HepG2 (cell line): ENCODE results near the gene GLYR1. TPM values are rescaled to one million over a fixed set of nuclear protein-coding genes. Genes with fewer than 3 reads are reported as not detected.
A peak's percentile ranks its signal among the peaks of the same experiment; 100 is the strongest.

Source experiments
- ATAC-seq: fragments of 200-7000 bp; cut with Tn5 transposase; 3 replicates; pipeline ENCODE4 v1.9.1; 2020; ENCODE audit warnings: mild to moderate bottlenecking, moderate library complexity
- BruUV-seq: library from RNA; stranded (reverse); fragments of 400-500 nt; replicated peaks from 2 replicates; lab custom pipeline; 2021; lab: Mats Ljungman, UMichigan
- CTCF ChIA-PET: fragments of 300-600 bp; formaldehyde crosslinking; extraction: SDS; loops from one replicate; lab custom pipeline; 2021; ENCODE audit warnings: low total read pairs, inconsistent platforms, low intra/inter-chr PET ratio; lab: Yijun Ruan, JAX
- POLR2A ChIA-PET: fragments of 350-600 bp; sonication (Branson Sonifier 250); formaldehyde crosslinking; loops from one replicate; lab custom pipeline; 2020; ENCODE audit warnings: antibody characterized with exemption, inconsistent platforms; lab: Yijun Ruan, JAX
- DNase-seq: peaks from one replicate; pipeline ENCODE4 v3.0.0-alpha.2; 2015; ENCODE audit warnings: low spot score
- FAIRE-seq: peaks from 3 replicates; lab custom pipeline; 2011; peaks lifted over from hg19 to GRCh38; lab: Jason Lieb, UNC
- H2AFZ ChIP-seq: one replicate; pipeline ENCODE4 v1.6.1; 2011; ENCODE audit warnings: low read length, inconsistent platforms
- H3K27ac ChIP-seq: fragments of 300-600 bp; 3 replicates; pipeline ENCODE4 v1.8.0; 2011; ENCODE audit warnings: mixed run types, mild to moderate bottlenecking, mixed read lengths, low read length, inconsistent platforms; ENCODE audit not compliant: insufficient read depth; ENCODE audit errors: extremely low read length
- H3K27me3 ChIP-seq, 2 experiments: fragments of 200-600 bp in 1 of 2; 2 replicates in 1 of 2; 3 replicates in 1 of 2; pipeline versions ENCODE4 v1.6.0 to v1.8.0; 2011; ENCODE audit warnings: low read length in 2 of 2, mild to moderate bottlenecking in 2 of 2, moderate library complexity in 2 of 2, inconsistent platforms in 1 of 2; ENCODE audit not compliant: insufficient read depth in 2 of 2, control insufficient read depth in 1 of 2
- H3K36me3 ChIP-seq, 2 experiments: fragments of 200-600 bp in 1 of 2; replicated peaks in 1 of 2; 2 replicates in 1 of 2; 3 replicates in 1 of 2; pipeline versions ENCODE4 v1.5.1 to v1.8.0; 2011; ENCODE audit warnings: low read length in 2 of 2, inconsistent platforms in 1 of 2; ENCODE audit not compliant: insufficient read depth in 2 of 2, control insufficient read depth in 1 of 2
- H3K4me1 ChIP-seq: 2 replicates; pipeline ENCODE4 v1.5.1; 2012; ENCODE audit warnings: low read length, inconsistent platforms; ENCODE audit not compliant: insufficient read depth
- H3K4me2 ChIP-seq: 2 replicates; pipeline ENCODE4 v1.6.0; 2011; ENCODE audit warnings: low read depth, low read length, inconsistent platforms
- H3K4me3 ChIP-seq, 3 experiments: fragments of 200-600 bp in 1 of 3; sonication (generic), shearing (Covaris generic) in 1 of 3; replicated peaks in 1 of 3; 2 replicates each; pipeline ENCODE4 v1.5.1; 2011 to 2016; ENCODE audit warnings: low read length in 3 of 3, inconsistent platforms in 2 of 3, low read depth in 2 of 3, mild to moderate bottlenecking in 2 of 3, control low read depth in 1 of 3, mixed read lengths in 1 of 3; ENCODE audit not compliant: insufficient read depth in 1 of 3
- H3K79me2 ChIP-seq: one replicate; pipeline ENCODE4 v1.6.1; 2011; ENCODE audit warnings: low read length, inconsistent platforms; ENCODE audit not compliant: insufficient read depth
- H3K9ac ChIP-seq: 2 replicates; pipeline ENCODE4 v1.6.0; 2011; ENCODE audit warnings: mild to moderate bottlenecking, low read depth, low read length, inconsistent platforms; ENCODE audit not compliant: insufficient read depth
- H3K9me3 ChIP-seq: 2 replicates; pipeline ENCODE4 v1.5.1; 2012; ENCODE audit warnings: mild to moderate bottlenecking, low read length
- H4K20me1 ChIP-seq: 2 replicates; pipeline ENCODE4 v1.6.0; 2011; ENCODE audit warnings: inconsistent platforms, mild to moderate bottlenecking, low read length, moderate library complexity; ENCODE audit not compliant: insufficient read depth
- AGO2 ChIP-seq: fragments of 200-400 bp; formaldehyde crosslinking; optimal IDR thresholded peaks from 2 replicates; pipeline ENCODE3; 2017; ENCODE audit warnings: mild to moderate bottlenecking, low read depth, low read length, moderate library complexity
- CTCF ChIP-seq: sonication (generic); formaldehyde crosslinking; IDR thresholded peaks from 2 replicates; pipeline ENCODE4 v1.5.0; 2020; ENCODE audit warnings: mild to moderate bottlenecking, missing genetic modification reagents, moderate library complexity
- RBFOX2 ChIP-seq: fragments of 200-400 bp; formaldehyde crosslinking; IDR thresholded peaks from 2 replicates; pipeline ENCODE4 v1.6.1; 2017; ENCODE audit warnings: low read depth, mild to moderate bottlenecking, low read length
- REXO4 ChIP-seq: sonication (generic); formaldehyde crosslinking; IDR thresholded peaks from 2 replicates; pipeline ENCODE4 v1.8.0; 2022; ENCODE audit warnings: missing genetic modification reagents, mild to moderate bottlenecking, borderline replicate concordance
- ZNF207 ChIP-seq: fragments of 450-650 bp; IDR thresholded peaks from 2 replicates; pipeline ENCODE4 v1.6.1; 2016; ENCODE audit warnings: antibody characterized with exemption, borderline replicate concordance
- ZNF431 ChIP-seq: sonication (generic); formaldehyde crosslinking; IDR thresholded peaks from 2 replicates; pipeline ENCODE4 v1.9.0; 2022; ENCODE audit warnings: missing genetic modification reagents, low read depth, mild to moderate bottlenecking, borderline replicate concordance
- WGBS: methylation state at CpG from one replicate; pipeline ENCODE4 v1.1.6; 2017; ENCODE audit warnings: low lambda C conversion rate; 5-methylcytosine and 5-hydroxymethylcytosine counted together
- in situ Hi-C: cut with HindIII; loops from 2 replicates; pipeline ENCODE4 v1.10.0; 2017; ENCODE audit warnings: low pct_unique_long_range_greater_than_20kb; ENCODE audit not compliant: extremely low pct_ligation_motif_present
- intact Hi-C: fragments of 100-400 bp; cut with micrococcal nuclease; formaldehyde crosslinking; loops from one replicate; pipeline ENCODE4 v1.10.0; 2022; ENCODE audit not compliant: unreplicated experiment
- polyA plus RNA-seq, 8 experiments: library from polyadenylated mRNA; depleted of rRNA in 3 of 8; stranded (reverse) in 7 of 8; unstranded in 1 of 8; fragments of >200 nt; fragmentation: Illumina TruSeq in 4 of 8; extraction: Trizol in 4 of 8; gene quantifications; 2 replicates each; pipeline versions ENCODE4 v1.2.1 to v1.2.3, GENCODE V29; 2011 to 2016; ENCODE audit warnings: low read depth in 4 of 8, missing spikeins in 1 of 8, mixed read lengths in 1 of 8; ENCODE audit not compliant: insufficient read depth in 1 of 8
- total RNA-seq, 5 experiments: library from RNA; depleted of rRNA; stranded (reverse); fragments of >200 nt; fragmentation: Illumina TruSeq; extraction: Trizol; gene quantifications; 2 replicates each; pipeline ENCODE4 v1.2.3, GENCODE V29; 2016; ENCODE audit warnings: low read depth in 1 of 5

GLYR1 gene
- total and polyA plus RNA-seq, 2 of the 13 experiments (the other 11 are each of a cell fraction or from before 2014, with no cell fraction given) = 28.3 to 48.7 TPM

GRCh38 chr16:4760221-4760910 lies 86.7 kb downstream of the GLYR1 start:
- in situ Hi-C loops (no loop called here), intact Hi-C loops (no loop called here)
- Histone ChIP-seq H3K4me1 (peaks cover 16% of the 10 kb centered on the region), H3K27me3 (no peaks in the 10 kb centered on the region), H3K79me2 (peaks cover 13% of the 10 kb centered on the region), H3K4me3 (no peak overlapping the region), H3K27ac (no peak overlapping the region), H2AFZ (no peak overlapping the region), H3K36me3 (peaks cover 24 to 69% of the 10 kb centered on the region in 2 experiments; a peak in 4 of 5 replicates), H3K9ac (no peak overlapping the region), H3K9me3 (no peaks in the 10 kb centered on the region; the same call in 1 of the 2 replicates), H3K4me2 (no peak overlapping the region), H4K20me1 (no peaks in the 10 kb centered on the region)
- no peak for ATAC-seq
- BruUV-seq = no TSS peak
- ChIA-PET POLR2A (no interaction called here), CTCF (no interaction called here)
- no peak for FAIRE-seq
- TF ChIP-seq REXO4 = no peak
- no peak for TF ChIP-seq ZNF207
- peak; percentile 71 for TF ChIP-seq AGO2
- no peak for TF ChIP-seq ZNF431 (CRISPR knock-in tag)
- peak; percentile 53 for TF ChIP-seq RBFOX2
- TF ChIP-seq CTCF (CRISPR knock-in tag) = no peak
- 96% methylated on average over 10 of the region's 23 CpGs for WGBS
- DNase-seq = no peak
